Retina (tissue), 1 donor: ENCODE results near the gene POFUT1.
"Not testable (repeated sequence)": the region's sequence is repeated elsewhere in the genome, so short reads cannot be mapped to it uniquely, and the experiment has no call there.

Source experiments
- DNase-seq: peaks from one replicate; pipeline ENCODE4 v3.0.0-alpha.2; 2016

The POFUT1 gene

DNA sequence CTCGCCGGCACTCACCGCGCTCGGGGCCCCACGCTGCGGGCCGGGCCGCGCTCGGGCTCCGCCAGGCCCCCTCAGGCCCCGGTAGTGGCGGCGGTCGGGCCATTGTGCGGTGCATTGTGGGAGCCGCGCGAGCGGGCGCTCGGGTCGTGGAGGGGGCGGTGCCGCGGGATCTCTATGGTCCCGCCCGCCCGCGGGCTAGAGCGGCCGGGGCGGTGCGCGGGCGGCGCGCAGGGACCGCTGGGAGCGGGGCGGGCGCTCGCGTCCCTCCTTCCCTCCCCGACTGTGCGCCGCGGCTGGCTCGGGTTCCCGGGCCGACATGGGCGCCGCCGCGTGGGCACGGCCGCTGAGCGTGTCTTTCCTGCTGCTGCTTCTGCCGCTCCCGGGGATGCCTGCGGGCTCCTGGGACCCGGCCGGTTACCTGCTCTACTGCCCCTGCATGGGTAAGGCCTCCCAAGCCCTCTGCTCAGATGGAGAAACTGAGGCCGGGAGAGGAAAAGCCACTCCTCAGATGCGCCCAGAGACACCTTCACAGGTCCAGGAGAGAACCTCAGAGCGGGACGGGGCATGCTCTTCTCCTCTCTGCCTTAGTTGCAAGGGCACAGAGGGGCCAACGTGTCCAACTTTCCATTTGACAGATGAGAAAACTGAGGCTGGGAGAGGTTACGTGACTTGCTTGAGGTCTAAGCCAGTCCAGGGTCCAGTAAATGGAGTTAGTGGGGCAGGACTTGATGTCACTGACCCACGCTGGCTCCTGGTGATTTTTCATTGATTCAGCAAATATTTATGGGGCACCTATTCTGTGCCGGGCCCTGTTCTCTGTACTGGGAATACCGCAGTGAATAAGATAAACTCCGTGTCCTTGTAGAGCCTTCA is at the start of gene POFUT1, which contains the start of gene PLAGL2:
POFUT1 (plus strand) TSS at position 255 of the 873 bp plus-strand sequence; CDS start at position 317, 62 bp downstream.
PLAGL2 (minus strand) TSS at position 118 of the 873 bp plus-strand sequence. CDS start 5,565 bp downstream, outside the sequence.
- peak; percentile 91 for DNase-seq

GRCh38 chr20:32158351-32158750 is 49.3 kb upstream of the POFUT1 start:
- no peak for DNase-seq

GRCh38 chr20:32158943-32159660 is 48.6 kb upstream of the POFUT1 start:
- no peak for DNase-seq

GRCh38 chr20:32159766-32160221 is 47.9 kb upstream of the POFUT1 start:
- DNase-seq, result no peak

- DNase-seq, result no peak
Measured at GRCh38 chr20:32160341-32160740, 47.3 kb upstream of the POFUT1 start.

DNA sequence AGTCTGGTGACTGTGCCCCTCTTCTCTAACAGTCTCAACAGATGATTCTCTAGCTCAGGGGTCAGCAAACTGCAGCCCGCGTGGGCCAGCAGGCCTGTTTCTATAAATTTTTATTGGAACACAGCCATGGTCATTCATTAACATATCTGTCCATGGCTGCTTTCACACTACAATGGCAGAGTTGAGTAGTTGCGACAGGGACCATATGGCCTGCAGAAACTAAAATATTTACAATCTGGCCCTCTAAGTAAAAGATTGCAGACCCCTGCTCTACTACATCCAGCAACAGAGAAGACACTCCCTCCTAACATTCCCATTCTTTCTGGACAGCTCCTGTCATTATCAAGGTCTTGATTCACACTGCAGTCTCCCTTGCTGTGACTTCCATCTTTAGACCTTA is 45.3 kb upstream of the POFUT1 start:
- no peak for DNase-seq

DNA sequence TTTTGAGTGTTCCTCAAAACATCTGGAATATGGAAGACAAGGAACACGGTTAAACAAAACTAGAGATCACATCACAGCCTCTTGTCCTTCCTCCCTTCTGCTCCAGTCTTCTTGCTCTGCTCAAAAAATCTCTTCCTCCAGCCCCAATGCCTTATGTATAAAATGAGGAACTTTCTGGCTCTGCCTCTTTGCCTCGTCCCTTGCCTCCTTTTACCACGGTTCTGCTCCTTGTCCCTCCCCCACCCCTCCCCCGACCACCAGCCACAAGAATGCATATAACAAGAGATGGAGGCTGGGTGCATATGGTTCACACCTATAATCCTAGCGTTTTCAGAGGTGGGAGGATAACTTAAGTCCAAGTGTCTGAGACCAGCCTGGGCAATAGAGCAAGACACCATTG is 43.7 kb upstream of the POFUT1 start:
- DNase-seq, result no peak

- no peak for DNase-seq
Measured at GRCh38 chr20:32164984-32165735, 42.5 kb upstream of the POFUT1 start.

DNA sequence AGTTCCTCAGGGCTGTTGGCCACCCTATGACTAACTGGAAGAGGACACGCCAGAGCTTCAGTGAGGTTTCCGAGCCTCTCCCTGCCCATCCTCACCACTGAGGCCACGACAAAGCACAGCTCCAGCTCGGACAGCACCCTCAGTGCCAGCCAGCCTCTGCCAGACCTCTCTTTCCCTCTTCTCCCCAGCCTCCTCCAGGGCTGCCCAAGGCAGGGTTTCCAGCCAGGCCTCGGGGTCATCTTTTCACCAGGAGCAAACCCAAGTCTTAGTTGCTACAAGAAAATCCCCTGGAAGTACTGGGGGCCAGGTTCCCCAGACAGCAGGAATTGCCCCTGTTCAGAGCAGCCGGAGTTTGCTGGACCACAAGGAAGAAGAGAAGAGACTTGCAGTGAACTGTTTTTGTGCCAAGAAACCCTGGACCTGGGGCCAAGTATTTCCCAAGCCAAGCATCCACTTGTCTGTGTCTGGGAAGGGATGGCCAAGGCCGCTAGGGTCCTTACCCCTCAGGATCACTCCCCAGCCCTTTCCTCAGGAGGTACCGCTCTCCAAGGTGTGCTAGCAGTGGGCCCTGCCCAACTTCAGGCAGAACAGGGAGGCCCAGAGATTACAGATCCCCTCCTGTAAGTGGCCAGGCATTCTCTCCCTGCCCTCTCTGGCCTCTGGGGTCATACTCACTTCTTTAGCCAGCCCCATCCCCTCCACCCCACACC is 41.7 kb upstream of the POFUT1 start:
- DNase-seq, result no peak

DNA sequence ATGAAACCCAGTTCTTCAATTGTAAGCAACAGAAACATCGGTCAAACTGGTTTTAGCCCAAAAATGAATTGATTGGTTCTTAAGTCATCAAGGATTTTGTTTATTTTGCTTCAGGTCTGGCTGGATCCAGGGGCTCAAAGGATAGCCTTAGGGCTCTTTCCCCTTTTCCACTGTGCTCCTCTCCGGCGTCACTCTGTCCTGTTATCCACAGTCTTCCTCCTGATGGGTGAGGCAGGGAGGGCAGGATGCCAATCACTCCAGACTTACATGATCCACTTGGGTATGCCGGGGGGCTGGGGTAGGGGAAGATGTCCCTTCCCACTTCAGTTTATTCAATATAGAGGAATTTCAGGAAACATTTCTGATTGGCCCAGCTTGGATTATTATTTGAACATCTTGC is 40.1 kb upstream of the POFUT1 start:
- DNase-seq, result no peak

GRCh38 chr20:32168184-32168910 is 39.3 kb upstream of the POFUT1 start:
- no peak for DNase-seq

DNA sequence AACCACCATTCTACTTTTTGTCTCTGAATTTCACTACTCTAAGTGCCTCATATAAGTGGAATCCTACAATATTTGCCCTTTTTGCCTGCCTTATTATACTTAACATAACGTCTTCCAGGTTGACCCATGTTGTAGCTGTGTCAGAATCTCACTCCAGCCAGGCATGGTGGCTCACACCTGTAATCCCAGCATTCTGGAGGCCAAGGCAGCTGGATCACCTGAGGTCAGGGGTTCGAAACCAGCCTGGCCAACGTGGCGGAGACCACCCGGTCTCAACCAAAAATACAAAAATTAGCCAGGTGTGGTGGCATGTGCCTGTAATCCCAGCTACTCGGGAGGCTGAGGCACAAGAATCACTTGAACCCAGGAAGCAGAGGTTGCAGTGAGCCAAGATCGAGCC is 30.0 kb upstream of the POFUT1 start:
- not testable (repeated sequence) for DNase-seq

DNA sequence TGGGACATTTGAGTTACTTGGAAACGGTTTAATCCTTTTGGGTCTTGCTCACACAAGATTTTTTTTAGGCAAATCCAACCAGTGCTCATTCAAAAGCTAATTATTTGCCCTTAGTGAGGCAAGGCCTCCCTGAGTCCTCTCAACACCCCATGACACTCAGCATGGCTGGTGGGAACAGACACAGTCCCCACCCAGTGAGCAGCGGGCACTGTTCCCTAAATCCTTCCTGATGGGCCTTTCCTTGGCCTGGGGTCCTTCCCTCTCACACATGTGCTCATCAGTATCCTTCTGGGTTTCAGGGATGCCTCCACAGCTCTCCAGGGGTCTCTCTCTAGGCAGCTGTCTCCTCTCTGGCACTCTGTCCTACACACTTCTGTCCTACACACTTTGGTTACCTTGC is 28.2 kb upstream of the POFUT1 start:
- DNase-seq, result no peak

DNA sequence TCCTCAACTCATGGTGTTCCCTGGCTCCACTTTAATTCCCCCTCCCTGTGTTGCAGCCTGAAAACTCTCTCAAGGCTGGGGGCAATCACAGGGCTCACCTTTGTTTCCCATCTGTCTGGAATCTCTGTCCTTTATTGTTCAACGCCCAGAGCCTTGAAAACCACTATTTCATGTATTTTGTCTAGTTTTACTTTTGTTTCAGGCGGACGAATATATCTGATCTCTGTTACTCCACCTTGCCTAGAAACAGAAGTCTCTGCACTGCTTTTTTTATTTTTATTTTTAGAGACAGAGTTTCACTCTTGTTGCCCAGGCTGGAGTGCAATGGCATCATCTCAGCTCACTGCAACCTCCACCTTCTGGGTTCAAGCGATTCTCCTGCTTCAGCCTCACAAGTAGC is 27.7 kb upstream of the POFUT1 start:
- DNase-seq, result no peak

GRCh38 chr20:32181606-32182005 is 26.1 kb upstream of the POFUT1 start:
- DNase-seq, result no peak

GRCh38 chr20:32183947-32184635 is 23.6 kb upstream of the POFUT1 start:
- DNase-seq, result no peak

DNA sequence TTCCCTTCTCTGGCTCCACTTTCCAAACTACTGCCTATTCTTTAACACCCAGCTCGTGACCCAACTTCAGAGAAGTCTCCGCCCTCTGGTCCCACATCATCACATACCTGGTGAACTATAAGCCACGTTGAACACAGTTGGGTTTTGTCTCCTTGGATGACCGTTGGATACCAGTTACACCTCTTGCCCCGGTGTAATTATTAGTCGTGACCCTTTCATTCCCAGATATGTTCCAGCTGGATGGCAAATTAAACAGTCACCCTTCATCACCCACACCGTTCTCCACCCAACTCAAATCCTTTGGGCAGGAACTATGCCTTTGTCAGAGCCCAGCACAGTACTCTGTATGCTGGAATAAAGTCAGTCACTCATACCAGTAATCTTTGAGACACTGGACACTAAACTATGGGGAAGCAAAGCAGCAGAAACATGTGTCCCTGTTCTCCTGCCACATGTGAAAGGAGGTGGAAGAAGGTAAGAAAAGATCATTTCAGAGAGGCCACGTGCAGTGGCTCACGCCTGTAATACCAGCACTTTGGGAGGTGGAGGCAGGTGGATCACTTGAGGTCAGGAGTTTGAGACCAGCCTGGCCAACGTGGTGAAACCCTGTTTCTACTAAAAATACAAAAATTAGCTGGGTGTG is 22.6 kb upstream of the POFUT1 start:
- DNase-seq, result no peak

- no peak for DNase-seq
Measured at GRCh38 chr20:32186506-32186905, 21.2 kb upstream of the POFUT1 start.

- DNase-seq, result no peak
Measured at GRCh38 chr20:32188376-32189122, 19.1 kb upstream of the POFUT1 start.

DNA sequence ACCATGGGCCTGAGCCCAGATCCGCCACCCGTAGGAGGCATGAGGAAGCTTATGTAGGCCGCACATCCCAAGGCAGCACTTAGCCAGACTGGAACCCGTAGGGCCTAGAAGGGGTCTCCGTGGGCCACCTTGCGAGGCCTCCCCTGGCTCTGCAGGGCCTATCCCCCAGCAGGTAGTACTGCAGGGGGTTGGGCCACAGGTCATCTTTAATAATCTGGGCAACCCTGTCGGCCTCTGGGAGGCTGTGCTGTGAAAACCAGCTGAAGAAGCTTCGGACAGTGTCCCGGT is 18.6 kb upstream of the POFUT1 start:
- peak; percentile 19 for DNase-seq
